ENCODE measurements around the gene CACUL1.
A peak's percentile ranks its signal among the peaks of the same experiment; 100 is the strongest.
"Not testable (repeated sequence)": the region's sequence is repeated elsewhere in the genome, so short reads cannot be mapped to it uniquely, and the experiment has no call there.

The CACUL1 gene

GRCh38 chr10:118753331-118754228, 1.2 kb downstream of the CACUL1 start:
- H3K9me3 Mint-ChIP-seq = no peaks in the 10 kb centered on the region
- peaks cover 6% of the 10 kb centered on the region for H3K27me3 Mint-ChIP-seq
- H3K27ac Mint-ChIP-seq = peak overlapping the region; percentile 91
- DNase-seq = no peak
- H3K4me1 Mint-ChIP-seq (ENCODE audit: low read depth) = peaks cover 47% of the 10 kb centered on the region
- H3K36me3 Mint-ChIP-seq (ENCODE audit: low read depth) = peaks cover 22% of the 10 kb centered on the region
- H3K4me3 Mint-ChIP-seq = peak overlapping the region; percentile 93

- Mint-ChIP-seq H3K27ac (no peak overlapping the region), H3K4me3 (peak overlapping the region; percentile 93), H3K4me1 (ENCODE audit: low read depth) (peaks cover 59% of the 10 kb centered on the region)
These were observed 2.4 kb downstream of the CACUL1 start for GRCh38 chr10:118752409-118752808.

GRCh38 chr10:118751265-118751664, 3.5 kb downstream of the CACUL1 start:
- Mint-ChIP-seq H3K4me1 (ENCODE audit: low read depth) (peaks cover 69% of the 10 kb centered on the region), H3K4me3 (no peak overlapping the region), H3K9me3 (no peaks in the 10 kb centered on the region), H3K27me3 (no peaks in the 10 kb centered on the region), H3K27ac (no peak overlapping the region), H3K36me3 (ENCODE audit: low read depth) (peaks cover 38% of the 10 kb centered on the region)
- DNase-seq = no peak

More at GRCh38 chr10:118752409-118752808, 2.4 kb downstream of the CACUL1 start:
- Mint-ChIP-seq H3K27me3 (peaks cover 6% of the 10 kb centered on the region), H3K36me3 (ENCODE audit: low read depth) (peaks cover 33% of the 10 kb centered on the region), H3K9me3 (no peaks in the 10 kb centered on the region)
- no peak for DNase-seq

- Mint-ChIP-seq H3K4me3 (no peak overlapping the region), H3K9me3 (no peaks in the 10 kb centered on the region), H3K36me3 (ENCODE audit: low read depth) (peaks cover 33% of the 10 kb centered on the region), H3K4me1 (ENCODE audit: low read depth) (peaks cover 73% of the 10 kb centered on the region), H3K27me3 (no peaks in the 10 kb centered on the region), H3K27ac (no peak overlapping the region)
- DNase-seq = no peak
These were observed 6.7 kb downstream of the CACUL1 start for GRCh38 chr10:118748041-118748440.

- Mint-ChIP-seq H3K4me1 (ENCODE audit: low read depth) (peaks cover 79% of the 10 kb centered on the region), H3K27me3 (no peaks in the 10 kb centered on the region), H3K9me3 (no peaks in the 10 kb centered on the region), H3K36me3 (ENCODE audit: low read depth) (peaks cover 33% of the 10 kb centered on the region), H3K4me3 (no peak overlapping the region), H3K27ac (no peak overlapping the region)
- DNase-seq = no peak
These were observed 8.5 kb downstream of the CACUL1 start for GRCh38 chr10:118746246-118746645.

- H3K27ac Mint-ChIP-seq = no peak overlapping the region
- H3K27me3 Mint-ChIP-seq = no peaks in the 10 kb centered on the region
- H3K4me1 Mint-ChIP-seq (ENCODE audit: low read depth) = peaks cover 75% of the 10 kb centered on the region
- no peak overlapping the region for H3K4me3 Mint-ChIP-seq
- peaks cover 33% of the 10 kb centered on the region for H3K36me3 Mint-ChIP-seq (ENCODE audit: low read depth)
- H3K9me3 Mint-ChIP-seq = no peaks in the 10 kb centered on the region
- DNase-seq = no peak
These were observed 9.7 kb downstream of the CACUL1 start for GRCh38 chr10:118745056-118745455.

DNA sequence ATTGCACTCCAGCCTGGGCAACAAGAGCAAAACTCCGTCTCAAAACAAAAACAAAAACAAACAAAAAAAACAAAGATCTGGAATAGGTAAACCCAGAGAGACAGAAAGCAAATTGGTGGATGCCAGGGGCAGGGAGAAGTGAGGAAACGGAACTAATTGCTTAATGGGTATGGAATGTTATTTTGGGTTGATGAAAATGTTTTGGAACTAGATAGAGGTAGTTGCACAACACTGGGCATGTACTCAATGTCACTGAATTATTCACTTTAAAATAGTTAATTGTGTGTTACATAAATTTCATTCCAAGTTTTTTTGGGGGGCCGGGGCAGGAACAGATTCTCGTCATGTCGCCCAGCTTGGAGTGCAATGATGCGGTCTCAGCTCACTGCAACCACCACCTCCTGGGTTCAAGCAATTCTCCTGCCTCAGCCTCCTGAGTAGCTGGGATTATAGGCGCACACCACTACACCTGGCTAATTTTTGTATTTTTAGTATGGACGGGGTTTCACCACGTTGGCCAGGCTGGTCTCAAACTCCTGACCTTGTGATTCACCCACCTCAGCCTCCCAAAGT, 10.3 kb downstream of the CACUL1 start:
- H3K4me3 Mint-ChIP-seq, H3K27me3 Mint-ChIP-seq, H3K27ac Mint-ChIP-seq, DNase-seq, H3K9me3 Mint-ChIP-seq: not testable (repeated sequence)
- peaks cover 29% of the 10 kb centered on the region for H3K36me3 Mint-ChIP-seq (ENCODE audit: low read depth)
- peaks cover 74% of the 10 kb centered on the region for H3K4me1 Mint-ChIP-seq (ENCODE audit: low read depth)

- Mint-ChIP-seq H3K27me3 (no peaks in the 10 kb centered on the region), H3K9me3 (no peaks in the 10 kb centered on the region), H3K4me3 (no peak overlapping the region), H3K27ac (no peak overlapping the region), H3K36me3 (ENCODE audit: low read depth) (peaks cover 14% of the 10 kb centered on the region), H3K4me1 (ENCODE audit: low read depth) (peaks cover 74% of the 10 kb centered on the region)
- no peak for DNase-seq
These were observed 12.0 kb downstream of the CACUL1 start for GRCh38 chr10:118742782-118743181.

DNA sequence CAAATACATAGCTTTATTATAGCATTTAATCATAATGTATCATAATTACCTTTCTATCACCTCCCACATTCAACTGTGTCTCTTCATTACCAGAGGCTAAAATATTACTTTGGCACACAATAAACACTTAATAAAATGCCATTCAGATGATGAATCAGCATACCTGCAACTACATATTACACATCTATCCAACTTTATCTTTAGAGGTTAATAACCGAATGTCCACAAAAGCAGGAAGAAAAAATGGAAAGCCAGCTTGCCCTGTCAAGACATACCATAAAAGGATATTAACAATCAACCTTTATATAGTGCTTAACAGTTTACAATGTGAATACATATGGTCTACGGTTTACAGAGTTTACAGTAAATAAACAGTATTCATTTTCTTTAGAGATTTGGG, 12.7 kb downstream of the CACUL1 start:
- no peak overlapping the region for H3K27ac Mint-ChIP-seq
- DNase-seq = no peak
- no peaks in the 10 kb centered on the region for H3K27me3 Mint-ChIP-seq
- H3K36me3 Mint-ChIP-seq (ENCODE audit: low read depth) = peaks cover 8% of the 10 kb centered on the region
- H3K9me3 Mint-ChIP-seq = no peaks in the 10 kb centered on the region
- H3K4me1 Mint-ChIP-seq (ENCODE audit: low read depth) = peaks cover 74% of the 10 kb centered on the region
- no peak overlapping the region for H3K4me3 Mint-ChIP-seq

GRCh38 chr10:118738406-118738805, 16.4 kb downstream of the CACUL1 start:
- Mint-ChIP-seq H3K4me3 (no peak overlapping the region), H3K27ac (no peak overlapping the region), H3K4me1 (ENCODE audit: low read depth) (peaks cover 79% of the 10 kb centered on the region), H3K36me3 (ENCODE audit: low read depth) (no peaks in the 10 kb centered on the region), H3K9me3 (no peaks in the 10 kb centered on the region), H3K27me3 (no peaks in the 10 kb centered on the region)
- no peak for DNase-seq

DNA sequence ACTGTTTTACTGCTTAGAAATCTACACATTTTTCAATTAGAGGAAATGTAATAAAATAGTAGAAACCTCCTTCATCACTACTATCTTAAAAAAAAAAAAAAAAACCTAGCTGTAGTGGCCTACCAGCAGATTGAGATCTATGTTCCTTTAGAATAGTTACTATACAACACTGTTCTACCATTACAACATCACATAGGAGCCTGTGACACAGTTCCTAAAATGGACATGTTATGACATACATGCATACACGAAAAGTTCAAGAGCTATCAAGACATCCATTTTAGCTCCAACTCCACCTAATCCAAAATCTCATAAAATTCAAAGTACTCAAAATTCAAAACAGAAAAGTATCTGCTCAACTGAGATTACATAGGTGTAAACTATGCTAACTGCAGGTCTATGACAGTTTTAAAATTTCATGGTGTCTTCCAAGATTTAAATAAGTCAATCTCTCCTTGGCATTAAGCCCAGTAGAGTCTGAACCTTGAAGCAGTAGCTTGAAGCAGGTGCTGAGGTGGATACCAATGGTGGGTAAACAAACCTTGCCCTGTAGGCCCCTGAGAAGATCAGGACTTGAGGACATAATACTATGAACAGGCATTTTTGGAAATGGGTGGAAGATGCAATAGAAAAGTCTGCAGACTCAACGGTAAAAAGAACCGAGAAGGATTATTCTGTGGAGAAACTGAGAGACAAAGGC, 17.0 kb downstream of the CACUL1 start:
- Mint-ChIP-seq H3K27me3 (no peaks in the 10 kb centered on the region), H3K27ac (no peak overlapping the region), H3K36me3 (ENCODE audit: low read depth) (no peaks in the 10 kb centered on the region), H3K4me1 (ENCODE audit: low read depth) (peaks cover 81% of the 10 kb centered on the region), H3K9me3 (no peaks in the 10 kb centered on the region), H3K4me3 (no peak overlapping the region)
- DNase-seq = no peak

DNA sequence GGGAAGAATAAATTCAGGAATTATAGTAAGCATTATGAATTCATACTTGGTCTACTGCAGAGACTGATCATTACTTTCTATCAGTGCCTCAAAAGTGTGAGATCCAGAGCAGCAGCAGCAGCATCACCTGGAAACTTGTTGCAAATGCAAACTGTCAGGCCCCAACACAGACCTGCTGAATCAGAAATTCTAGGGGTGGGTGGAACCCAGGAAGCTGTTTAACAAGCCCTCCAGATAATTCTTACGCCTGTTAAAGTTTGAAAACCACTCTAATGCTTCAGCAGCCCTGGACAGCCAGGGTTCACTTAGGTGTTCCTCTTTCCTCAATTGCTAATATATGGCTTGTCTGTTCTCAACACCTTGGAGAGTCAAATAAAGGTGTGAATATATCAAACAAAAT, 19.5 kb downstream of the CACUL1 start:
- Mint-ChIP-seq H3K36me3 (ENCODE audit: low read depth) (no peaks in the 10 kb centered on the region), H3K4me3 (no peak overlapping the region), H3K4me1 (ENCODE audit: low read depth) (peaks cover 87% of the 10 kb centered on the region), H3K27me3 (no peaks in the 10 kb centered on the region), H3K9me3 (no peaks in the 10 kb centered on the region), H3K27ac (no peak overlapping the region)
- DNase-seq = no peak

- Mint-ChIP-seq H3K27ac (no peak overlapping the region), H3K36me3 (ENCODE audit: low read depth) (no peaks in the 10 kb centered on the region), H3K27me3 (no peaks in the 10 kb centered on the region), H3K4me1 (ENCODE audit: low read depth) (peaks cover 91% of the 10 kb centered on the region), H3K9me3 (no peaks in the 10 kb centered on the region), H3K4me3 (no peak overlapping the region)
- no peak for DNase-seq
These were observed 20.3 kb downstream of the CACUL1 start for GRCh38 chr10:118734475-118734874.

GRCh38 chr10:118732245-118733165, 22.3 kb downstream of the CACUL1 start:
- Mint-ChIP-seq H3K4me1 (ENCODE audit: low read depth) (peaks cover 76% of the 10 kb centered on the region), H3K9me3 (no peaks in the 10 kb centered on the region), H3K36me3 (ENCODE audit: low read depth) (peaks cover 7% of the 10 kb centered on the region), H3K27me3 (no peaks in the 10 kb centered on the region), H3K4me3 (no peak overlapping the region), H3K27ac (peak overlapping the region; percentile 2)
- peak; percentile 40 for DNase-seq
